NCI-H146 treated with DMSO at 0.1 percent for 48 hours (cell line): Measurements from ENCODE around the gene RBL2.
"Not testable (repeated sequence)": the region's sequence is repeated elsewhere in the genome, so short reads cannot be mapped to it uniquely, and the experiment has no call there.

Experiments used
- DNase-seq: peaks from one replicate; lab custom pipeline; 2025; ENCODE audit not compliant: unreplicated experiment; lab: John Stamatoyannopoulos, UW

Gene RBL2

GRCh38 chr16:53529513-53529912, 95.2 kb downstream of the RBL2 start:
- no peak for DNase-seq

- DNase-seq = peak; percentile 7
Measured at GRCh38 chr16:53530046-53530445, 95.8 kb downstream of the RBL2 start.

- DNase-seq = no peak
Measured at GRCh38 chr16:53530741-53531140, 96.5 kb downstream of the RBL2 start.

GRCh38 chr16:53534206-53534605, 99.9 kb downstream of the RBL2 start:
- no peak for DNase-seq

- DNase-seq = no peak
Measured at GRCh38 chr16:53537626-53538025, 103.4 kb downstream of the RBL2 start.

- DNase-seq = not testable (repeated sequence)
Measured at GRCh38 chr16:53539346-53539745, 105.1 kb downstream of the RBL2 start.

GRCh38 chr16:53539759-53540718, 105.8 kb downstream of the RBL2 start:
- DNase-seq = not testable (repeated sequence)
